NCI-H2171 (cell line): Measurements from ENCODE around the gene LATS2.

Experiments used
- DNase-seq: peaks from one replicate; lab custom pipeline; 2025; lab: John Stamatoyannopoulos, UW

The LATS2 gene

DNA sequence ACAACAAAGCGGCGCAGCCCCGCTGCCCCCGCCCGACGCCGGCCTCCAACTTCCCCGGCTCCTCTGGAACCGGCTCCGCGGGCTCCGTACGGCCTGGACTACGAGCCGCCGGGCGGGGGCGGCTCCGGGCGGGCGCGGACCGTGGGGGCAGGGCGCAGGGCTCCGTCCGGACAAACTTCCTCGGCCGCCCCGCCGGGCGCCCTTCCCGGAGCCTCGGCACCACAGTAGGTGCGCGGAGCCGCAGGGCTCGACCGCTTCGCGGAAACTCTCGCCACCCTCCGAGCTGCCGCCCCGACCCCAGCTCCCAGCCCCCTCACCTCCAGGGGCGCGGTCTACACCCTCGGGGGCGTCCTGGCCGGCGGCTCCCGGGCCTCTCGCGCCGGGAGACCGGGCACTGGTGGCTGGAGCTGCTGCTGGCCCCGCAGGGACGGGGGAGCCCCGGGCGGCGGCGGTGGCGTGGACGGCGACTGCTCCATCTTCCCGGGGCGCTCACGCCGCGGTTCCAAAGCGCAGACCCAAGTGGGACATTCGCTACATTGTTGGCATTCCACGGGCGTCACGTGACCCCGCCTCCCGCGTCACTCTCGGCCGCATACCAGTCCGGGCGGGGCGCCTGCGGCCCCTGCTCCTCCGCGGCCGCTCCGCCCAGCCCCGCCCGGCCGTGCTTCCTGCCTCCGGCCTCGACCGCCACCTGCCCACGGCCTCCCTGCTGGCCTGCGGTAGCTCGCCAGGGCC, at the start of gene LATS2:
Gene LATS2, minus strand, starts transcription at position 558 of the 735 bp plus-strand sequence. CDS start 15,560 bp downstream, outside the sequence.
- no peak for DNase-seq

DNA sequence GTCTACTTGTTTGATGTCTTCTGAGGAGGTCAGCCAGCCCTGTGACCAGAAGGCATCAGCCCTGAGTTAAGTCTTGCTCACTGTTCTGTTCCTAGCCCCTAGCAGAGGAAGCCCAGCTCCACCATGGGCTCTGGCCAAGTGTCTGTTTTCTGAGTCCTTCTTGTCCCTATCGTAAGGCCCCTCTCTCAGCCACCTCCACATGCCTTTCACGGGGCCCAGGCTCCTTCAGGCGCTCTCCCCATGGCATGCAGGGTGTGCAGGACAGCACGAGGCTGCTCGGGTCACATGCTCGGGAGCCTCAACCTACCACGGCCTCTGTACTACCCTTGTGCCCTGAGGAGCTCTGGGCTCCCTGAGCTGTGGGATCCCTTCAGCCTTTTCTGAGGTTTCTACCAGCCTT, 47.8 kb upstream of the LATS2 start:
- no peak for DNase-seq

DNA sequence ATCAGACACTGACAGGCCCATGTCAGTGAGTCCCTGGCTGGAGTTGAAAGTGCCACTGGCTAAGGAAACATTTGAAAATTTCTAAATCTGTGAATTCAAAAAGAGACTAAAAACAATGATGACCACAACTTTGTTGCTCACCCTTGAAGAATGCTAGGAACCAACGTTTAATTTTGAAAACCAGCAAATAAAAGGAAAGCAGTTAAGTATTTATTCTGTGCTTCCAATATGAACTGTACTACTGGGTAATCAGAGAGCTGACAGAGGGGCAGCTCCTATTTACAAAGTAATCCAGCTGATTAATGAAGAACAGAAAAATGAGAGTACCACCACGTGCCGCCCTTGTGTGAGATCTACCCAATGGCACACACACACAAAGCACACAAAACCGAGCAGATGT, 44.7 kb upstream of the LATS2 start:
- no peak for DNase-seq

DNA sequence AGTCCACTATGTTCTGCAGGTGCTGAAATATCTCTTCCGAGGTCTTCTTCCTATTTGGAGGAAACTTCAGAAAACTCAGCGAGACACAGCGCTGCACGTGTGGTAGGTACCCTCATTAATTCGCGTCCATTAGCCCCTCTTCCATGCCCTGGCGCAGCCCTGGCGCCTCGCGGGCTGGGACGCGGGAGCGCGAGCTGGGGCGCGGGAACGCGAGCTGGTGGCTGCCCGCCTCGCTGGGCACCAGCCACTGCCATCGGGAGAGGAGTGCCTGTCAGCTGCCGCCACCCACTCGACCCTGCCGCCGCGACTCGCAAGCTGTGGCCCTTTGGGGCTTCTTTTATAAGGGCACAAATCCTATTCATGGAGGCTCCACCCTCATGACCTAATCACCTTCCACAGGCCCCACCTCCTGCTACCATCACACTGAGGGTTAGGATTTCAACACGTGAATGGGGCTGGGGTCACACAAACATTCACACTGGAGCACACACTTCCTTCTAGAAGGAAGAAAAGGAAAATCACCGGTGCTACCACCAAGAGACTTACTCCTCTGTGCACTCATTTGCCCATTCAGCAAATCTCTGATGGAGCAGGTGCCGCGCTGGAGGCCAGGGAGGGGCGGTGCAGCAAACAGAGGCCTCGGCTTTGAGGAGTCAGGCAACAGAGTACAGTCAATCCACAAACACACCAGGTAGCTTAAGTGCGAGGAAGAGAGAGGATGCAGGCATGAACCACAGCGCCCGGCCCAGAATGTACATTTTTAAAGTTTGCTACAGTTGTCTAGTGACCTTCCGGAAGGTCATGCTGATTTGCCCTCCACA, 43.0 kb upstream of the LATS2 start:
- no peak for DNase-seq

DNA sequence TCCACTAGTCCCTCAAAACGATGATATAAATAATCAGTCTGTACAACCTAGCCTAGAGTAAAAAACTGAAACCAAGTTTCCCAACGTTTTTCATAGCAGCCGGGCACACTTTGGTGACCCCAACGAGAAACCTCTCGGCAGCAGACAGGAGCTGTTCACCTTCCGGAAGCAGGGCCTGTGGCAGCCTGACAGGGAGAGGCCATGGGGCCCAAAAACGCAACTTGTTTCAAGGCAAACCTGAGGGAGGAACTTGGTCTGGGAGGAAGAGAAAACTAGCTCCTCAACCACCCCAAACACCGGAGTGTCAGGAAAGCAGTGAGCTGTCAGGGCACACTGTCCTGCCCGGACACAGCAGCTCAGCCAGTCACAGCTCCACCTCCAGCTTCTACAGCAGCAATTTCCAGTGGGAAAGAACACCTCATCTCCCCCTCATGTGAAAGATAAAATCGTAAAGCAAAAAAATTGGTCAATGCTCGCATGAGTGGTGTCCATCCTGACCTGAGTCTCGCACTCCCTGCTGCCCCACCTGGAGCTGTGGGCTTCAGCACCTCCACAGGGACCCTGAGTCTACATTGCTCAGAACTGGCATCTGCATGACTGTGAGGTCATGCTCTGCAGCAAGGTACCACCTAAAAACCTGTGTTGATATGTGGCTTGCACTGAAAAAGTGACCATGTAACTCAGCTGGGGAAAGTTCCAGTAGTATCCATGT, 40.6 kb upstream of the LATS2 start:
- DNase-seq, result no peak

DNA sequence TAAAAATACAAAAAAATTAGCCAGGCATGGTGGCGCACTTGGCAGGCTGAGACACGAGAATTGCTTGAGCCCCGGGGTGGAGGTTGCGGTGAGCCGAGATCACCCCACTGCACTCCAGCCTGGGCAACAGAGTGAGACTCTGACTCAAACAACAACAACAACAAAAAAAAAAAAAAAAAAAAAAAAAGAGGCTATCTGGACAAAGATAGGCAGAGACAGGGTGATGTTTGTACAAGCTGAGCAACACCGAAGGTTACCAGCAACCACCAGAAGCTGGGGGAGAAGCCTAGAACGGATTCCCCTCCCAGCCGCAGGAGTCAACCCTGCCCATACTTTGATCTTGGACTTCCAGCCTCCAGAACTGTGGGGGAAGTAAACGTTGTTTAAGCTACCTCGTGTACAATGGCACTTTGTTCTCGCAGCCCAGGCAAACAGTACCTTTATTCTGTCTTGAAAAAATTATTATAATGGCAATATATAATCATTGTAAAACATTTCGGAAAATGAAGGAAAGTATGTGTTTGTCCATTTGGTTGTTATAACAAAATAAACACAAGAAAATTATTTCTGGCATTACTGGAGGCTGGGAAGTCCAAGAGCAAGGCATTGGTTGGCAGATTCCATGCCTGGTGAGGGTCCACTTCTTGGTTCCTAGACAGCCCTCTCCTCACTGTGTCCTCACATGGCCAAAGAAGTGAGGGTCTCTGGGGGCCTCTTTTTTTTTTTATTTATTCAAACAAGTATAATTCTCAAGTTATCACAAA, 39.8 kb upstream of the LATS2 start:
- no peak for DNase-seq

DNA sequence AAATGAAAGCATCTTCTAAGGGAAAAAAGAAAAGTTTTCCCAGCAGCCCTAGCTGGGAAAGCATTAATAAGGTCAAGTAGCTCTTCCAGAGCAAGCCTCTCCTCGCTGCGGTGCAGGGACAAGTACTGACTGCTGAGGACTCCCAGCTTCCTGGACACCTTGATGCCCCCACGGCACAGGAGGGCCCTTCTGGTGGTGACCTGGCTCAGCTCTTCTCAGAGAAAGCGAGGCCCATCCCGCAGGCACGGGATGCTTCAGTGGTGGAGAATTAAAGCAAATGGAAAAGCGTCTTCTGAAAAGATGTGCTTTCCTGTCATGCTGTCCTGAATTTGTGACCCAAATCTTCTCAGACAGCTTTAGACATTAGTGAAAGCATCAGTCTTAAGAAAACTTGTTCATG, 38.8 kb upstream of the LATS2 start:
- no peak for DNase-seq

DNA sequence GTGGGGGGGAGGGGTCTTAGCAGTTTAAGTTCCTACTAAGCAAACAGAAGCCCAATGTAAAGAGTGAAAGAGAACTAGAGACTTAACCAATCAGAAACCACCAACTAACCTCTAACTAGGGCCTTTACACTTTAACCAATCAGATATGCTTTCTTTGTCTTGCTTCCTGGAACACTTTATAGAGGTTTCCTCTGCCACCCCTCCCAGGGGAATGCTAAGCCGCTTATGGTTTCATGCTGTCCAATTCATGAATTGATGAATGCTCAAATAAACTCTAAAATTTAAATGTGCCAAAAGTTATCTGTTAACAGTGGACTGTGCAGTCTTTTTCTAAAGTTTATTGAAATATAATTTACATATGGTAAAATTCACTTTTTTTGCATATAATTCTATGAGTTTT, 33.9 kb upstream of the LATS2 start:
- no peak for DNase-seq

DNA sequence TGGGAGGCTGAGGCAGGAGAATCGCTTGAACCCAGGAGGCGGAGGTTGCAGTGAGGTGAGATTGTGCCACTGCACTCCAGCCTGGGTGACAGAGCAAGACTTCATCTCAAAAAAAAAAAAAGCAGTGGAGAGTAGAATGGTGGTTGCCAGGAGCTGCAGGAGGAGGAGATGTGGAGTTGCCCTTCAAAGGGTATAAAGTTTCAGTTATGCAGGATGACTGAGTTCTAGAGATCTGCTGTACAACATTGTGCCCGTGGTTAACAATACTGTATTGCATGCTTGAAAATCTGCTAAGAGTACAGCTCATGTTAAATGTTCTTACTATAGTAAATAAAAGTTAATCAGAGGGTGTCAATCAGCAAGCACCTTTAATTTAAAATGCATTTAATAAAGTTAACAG, 28.4 kb upstream of the LATS2 start:
- DNase-seq, result no peak

DNA sequence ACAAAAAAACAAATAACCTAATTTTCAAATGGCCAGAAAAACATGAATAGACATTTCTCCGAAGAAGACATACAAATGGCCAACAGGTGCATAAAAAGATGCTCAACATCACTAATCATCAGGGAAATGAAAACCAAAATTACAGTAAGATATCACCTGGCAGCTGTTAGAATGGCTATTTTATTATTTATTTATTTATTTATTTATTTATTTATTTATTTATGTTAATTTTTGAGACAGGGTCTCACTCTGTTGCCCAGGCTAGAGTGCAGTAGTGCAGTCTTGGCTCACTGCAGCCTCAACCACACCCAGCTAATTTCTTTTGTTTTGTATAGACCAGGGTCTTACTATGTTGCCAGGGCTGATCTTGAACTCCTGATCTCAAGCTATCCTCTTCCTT, 27.1 kb upstream of the LATS2 start:
- DNase-seq, result no peak

DNA sequence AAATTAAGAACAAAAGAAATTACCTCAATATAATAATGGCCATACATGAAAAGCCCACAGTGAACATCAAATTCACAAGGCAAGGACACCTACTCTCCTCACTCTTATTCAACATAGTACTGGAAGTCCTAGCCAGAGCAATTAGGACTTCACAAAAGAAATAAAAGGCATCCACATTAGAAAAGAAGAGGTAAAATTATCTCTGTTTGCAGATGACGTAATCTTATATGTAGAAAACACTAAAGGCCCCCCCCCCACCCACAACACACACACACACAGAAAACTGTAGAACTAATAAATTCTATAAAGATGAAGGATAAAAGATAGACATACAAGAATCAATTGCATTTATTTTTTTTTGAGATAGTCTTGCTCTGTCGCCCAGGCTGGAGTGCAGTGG, 25.5 kb upstream of the LATS2 start:
- no peak for DNase-seq

DNA sequence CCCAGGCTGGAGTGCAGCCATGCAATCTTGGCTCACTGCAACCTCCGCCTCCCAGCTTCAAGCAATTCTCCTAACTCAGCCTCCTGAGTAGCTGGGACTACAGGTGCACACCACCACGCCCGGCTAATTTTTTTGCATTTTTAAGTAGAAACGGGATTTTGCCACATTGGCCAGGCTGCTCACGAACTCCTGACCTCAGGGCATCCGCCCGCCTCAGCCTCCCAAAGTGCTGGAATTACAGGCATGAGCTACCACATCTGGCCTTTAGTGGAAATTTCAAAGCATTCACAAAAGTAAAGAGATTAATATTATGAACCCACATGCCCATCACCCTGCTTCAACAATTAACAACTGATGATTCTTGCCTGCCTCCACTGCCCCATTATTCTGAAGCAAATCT, 20.5 kb upstream of the LATS2 start:
- DNase-seq, result no peak

DNA sequence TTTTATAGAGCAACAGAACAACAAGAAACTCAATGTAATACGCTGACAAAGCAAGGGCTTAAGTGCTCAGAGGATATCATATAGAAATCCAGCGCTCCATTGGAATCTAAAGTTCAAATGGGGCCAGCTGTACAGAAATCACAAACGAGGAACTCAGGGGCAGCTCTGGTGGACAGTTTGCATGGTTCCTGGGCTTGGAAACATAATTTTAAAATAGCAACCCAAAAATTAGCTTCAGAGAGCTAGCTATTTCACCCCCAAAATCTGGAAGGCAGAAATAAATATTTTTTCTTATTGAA, 19.2 kb upstream of the LATS2 start:
- no peak for DNase-seq

DNA sequence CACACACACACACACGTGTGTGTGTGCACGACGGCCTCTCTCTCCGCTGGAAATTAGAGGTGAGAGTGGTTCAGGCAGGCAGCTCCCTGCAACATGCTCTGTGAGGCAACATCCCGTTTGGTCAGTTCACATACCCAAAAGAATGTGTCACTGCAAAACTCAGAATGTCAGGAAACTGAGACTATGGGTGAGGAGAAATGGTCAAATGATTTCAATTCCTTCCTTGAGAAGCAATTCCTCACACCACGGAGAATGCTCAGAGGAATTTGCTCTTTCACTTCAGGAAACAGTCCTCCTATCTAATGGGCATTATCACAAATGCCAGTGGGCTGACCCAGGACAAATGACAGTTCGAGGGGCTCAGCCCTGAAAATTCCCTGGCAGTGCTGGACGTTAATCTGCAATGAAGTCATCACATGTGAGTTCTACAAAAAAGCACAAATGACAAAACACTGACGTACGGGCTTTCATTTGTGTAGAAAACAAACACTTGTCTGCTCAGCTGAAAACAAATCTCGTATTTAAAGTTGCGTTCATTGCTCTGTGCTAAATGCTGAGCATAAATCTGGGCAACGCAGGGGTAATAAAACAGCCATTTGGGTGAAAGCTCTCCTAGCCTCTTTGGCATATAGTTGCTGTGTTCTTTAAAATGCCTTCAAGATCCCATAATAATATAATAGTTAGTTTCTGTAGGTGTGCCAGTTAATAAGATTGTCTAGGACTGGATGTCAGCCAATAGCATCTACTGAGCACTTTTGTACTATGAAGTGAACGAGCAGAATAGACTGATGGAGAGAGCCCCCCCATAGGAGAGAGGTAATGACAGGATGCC, 18.6 kb upstream of the LATS2 start:
- DNase-seq, result no peak

DNA sequence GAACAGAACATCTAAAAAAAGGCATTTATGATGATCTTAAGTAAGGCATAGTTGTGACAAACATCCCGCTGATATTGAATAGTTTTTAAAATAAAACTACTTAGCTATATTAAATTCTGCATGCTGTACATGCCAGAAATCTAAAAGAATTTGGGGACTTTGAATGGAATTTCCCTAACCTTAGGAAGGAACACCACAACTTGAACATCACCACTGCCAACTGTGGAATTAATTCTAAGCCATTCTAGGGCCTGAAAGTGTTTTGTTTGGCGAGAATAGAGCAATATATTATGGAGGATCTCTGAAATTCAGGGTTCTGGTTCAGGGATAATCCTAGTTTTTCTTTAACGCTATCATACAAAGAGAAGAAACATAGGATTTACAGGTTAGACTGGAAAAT, 17.8 kb upstream of the LATS2 start:
- DNase-seq, result no peak

DNA sequence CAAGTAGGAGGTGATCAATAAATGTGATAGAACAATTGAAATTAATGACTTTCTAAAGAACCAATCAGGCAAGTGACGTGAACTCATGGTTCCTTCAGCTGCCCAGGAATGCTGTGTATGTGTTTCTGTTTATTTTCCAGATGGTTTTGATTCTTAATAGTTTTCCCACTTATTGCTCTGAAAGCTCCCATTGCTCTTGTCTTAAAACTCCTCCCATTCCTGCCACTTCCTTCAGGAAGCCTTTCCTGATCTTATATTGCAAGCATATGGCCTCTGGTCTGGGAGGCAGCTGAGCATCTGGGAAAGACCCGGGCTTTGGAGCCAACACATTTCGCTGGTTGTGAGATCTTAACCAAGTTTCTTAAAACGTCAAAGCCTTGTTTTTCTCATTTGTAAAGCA, 17.1 kb upstream of the LATS2 start:
- DNase-seq, result no peak

DNA sequence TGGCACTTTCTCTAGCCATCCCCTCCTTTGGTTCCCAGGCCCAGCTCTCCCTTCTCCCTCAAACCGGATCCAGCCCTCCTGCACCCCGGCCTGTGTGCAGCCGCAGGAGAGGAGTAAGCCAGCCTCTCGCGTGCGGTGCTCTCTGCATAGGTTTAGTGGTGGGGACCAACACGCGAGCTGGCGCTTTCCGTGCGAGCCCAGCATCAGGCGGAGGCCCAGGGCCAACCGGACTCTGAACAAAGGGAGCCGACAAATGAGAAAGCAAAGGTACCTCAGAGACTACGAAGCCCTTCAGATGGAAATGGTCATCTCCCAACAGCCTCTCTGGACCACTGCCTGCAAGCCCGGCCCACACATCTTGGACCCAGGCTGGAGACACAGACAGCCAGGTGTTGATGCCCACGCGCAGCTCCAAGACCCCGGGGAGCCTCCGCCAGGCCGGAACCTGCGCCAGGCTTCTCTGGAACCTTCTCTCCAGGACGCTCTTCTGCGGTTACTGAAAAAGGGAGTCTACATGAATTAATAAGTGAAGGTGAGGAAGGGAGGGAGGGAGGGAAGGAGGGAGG, 16.5 kb upstream of the LATS2 start:
- no peak for DNase-seq

DNA sequence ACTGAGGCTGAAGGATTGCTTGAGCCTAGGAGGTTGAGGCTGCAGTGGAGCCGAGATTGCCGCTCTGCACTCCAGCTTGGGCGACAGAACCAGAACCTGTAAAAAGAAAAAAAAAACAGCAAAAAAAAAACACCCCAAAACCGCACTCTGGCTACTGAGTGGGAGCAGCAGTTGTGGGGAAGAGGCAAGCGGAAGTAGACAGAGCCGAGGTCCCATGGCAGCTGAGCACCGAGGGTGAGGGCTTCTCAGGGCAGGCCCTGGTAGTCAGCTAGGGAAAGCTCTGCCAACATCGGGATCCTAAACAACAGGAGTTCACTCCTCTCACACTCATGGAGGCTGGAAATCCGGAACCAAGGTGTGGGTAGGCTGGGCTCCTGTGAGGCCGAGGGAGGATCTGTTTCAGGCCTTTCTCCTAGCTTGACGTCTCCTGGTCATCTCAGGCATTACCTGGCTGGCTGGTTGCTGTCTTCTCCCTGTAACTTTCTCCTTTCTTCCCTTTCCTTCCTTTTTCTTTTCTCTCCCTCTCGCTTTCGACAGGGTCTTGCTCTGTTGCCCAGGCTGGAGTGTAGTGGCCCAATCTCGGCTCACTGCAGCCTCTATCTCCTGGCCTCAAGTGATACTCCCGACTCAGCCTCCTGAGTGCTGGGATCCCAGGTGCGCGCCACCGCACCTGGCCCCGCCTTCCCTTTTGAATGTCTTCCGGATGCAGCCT, 15.8 kb upstream of the LATS2 start:
- DNase-seq, result no peak

DNA sequence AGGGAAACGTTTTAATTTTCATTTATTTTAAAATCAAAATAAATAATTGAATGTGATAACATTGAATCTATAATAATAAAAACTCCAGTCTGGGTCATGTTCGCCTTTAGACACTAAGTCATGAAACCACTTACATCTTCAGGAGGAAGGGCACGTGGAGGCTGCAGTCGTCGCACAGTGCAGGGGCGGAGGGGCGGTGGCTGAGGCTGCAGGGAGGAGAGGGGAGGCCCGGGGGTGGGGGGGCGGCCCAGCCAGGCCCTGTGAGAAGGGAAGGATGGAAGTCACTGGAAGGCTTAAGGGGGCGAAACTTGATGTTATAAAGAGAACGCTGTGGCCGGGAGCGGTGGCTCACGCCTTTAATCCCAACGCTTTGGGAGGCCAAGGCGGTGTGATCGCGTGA, 14.9 kb upstream of the LATS2 start:
- no peak for DNase-seq
